SKM-1 (cell line): ENCODE results near the gene ZNF664.
A peak's percentile ranks its signal among the peaks of the same experiment; 100 is the strongest.

Source experiments
- DNase-seq: peaks from one replicate; lab custom pipeline; 2025; ENCODE audit not compliant: unreplicated experiment; lab: John Stamatoyannopoulos, UW

ZNF664 gene

DNA sequence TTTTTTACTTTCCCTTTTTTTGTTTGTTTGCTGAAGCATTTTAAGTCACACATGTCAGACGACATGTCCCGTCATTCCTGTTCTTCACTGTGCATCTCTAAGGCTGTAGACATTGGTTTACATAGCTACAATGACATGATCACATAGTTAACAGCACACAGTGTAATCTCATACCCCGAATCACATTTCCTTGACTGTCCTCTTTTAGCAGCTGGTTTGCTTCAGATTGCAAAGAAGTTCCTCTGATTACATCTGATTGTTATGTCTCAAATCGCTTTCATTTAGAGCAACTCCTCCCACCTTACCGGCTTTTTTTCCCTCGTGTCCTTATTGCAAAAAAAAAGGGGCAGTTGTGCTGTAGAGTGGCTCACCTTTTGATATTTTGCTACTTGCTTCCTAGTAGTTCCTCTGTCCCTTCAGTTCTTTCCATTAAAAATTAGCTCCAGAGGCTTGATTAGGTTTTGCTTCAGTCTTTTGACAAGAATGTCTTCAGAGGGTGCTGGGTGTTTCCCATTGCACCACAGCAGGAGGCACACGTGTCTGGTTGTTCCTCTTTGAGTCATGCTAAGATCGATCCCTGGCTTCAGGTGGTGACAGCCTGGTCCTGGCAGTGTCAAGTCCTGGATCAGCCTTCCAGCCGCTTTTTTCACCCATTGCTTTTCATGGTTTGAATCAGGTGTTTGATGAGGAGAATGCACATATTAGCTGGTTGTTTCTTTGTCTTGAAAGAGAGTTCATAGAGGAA, 35.0 kb downstream of the ZNF664 start:
- DNase-seq: peak; percentile 12

DNA sequence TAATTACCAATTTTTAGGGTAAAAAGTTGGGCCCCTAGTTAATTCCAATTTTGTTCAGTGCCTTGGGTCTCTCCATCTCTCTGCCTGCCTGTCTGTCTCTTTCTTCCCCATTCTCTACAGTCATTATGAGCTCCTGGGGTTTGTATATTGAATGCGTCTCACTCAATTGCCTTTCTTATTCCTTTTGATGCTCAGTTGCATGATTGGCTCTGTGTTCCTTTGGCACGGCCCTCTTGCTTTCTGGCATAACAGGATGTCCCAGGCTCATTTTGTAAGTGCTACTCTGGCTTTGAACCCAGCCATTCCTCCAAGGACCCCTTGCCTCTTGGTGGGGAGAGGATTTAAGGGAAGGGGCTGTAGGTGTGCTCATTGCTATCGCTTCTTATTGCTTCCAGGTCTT, 35.6 kb downstream of the ZNF664 start:
- no peak for DNase-seq

DNA sequence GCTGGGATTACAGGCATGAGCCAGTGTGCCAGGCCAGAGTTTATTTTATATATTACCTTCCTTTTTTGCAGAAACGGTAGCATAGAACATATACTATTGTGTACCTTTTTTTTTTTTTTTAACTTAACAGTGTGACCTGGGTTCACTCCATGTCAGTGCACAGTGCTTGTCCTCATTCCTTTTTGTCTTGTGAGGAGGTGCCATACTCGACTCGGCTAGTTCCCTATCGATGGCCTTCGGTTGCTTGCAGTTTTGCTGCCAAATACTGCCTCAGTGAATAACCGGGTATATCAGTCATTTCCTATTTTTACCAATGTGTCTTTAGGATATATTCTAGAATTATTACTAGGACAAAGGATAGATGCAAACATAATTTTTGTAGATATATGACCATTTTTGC, 36.8 kb downstream of the ZNF664 start:
- DNase-seq: no peak

DNA sequence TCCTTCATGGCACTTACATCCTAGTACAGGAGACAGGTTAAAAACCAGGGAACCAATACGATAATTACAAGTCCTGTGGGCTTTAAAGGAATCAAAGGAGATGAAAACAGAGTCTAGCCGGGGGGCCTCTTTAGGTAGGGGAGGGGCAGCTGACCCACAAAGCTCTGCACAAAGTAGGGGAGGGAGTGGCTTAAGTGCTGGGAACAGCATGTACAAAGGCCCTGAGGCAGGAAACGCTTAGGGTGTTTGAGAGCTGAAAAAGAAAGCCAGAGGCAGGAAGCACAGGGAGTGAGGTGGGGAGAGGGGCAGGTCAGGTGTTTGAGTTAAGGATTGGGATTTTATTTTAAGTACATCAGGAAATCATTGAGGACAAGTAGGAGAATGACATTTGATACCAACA, 37.7 kb downstream of the ZNF664 start:
- no peak for DNase-seq

DNA sequence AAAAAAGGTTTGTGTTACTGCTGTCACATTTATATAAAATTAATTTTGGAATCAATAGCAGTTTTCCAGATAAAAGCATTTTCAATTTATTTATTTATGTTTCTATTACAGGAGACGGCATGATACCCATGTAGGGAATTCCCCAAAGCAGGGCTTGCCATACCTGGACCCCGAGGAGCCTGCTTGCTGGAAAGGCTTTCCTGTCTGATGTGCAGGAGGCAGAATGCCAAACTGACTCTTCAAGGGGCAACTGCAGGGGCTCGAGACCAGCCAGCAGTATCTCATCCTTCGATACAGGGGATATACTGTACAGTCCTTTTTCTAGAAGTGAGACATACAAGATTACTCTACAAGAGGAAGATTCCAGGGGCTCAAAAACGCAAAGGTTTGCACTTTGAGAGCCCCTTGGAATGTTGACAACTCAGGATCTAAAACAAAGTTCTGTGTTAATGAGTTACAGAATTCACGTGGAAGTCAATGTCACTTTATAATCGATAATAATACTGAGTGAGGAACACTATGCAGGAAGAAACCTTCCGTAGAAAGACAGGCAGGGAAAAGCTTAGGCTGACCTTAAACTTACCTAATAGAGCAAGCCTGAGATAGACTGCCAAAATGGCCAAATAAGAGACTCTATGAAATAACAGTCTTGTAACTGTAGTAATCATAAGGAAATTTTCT, 38.6 kb downstream of the ZNF664 start:
- DNase-seq: no peak

DNA sequence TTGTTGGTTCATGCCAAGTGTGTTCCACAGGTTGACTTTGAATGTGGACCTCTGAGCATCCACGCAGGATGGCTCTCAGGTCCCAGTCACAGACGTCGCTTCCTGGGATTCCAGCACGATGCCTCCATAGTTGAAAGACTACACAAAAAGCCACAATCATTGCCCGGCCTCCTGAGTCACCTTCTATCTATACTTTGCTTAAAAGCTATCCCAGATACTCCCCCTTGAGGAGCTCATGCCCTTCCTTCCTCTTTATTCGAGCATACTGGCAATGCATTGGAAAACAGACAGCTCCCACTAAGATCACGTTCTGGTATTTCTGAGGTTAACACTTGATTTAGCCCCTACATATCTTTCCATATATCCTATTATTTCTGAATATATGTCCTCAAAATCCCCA, 40.1 kb downstream of the ZNF664 start:
- no peak for DNase-seq

DNA sequence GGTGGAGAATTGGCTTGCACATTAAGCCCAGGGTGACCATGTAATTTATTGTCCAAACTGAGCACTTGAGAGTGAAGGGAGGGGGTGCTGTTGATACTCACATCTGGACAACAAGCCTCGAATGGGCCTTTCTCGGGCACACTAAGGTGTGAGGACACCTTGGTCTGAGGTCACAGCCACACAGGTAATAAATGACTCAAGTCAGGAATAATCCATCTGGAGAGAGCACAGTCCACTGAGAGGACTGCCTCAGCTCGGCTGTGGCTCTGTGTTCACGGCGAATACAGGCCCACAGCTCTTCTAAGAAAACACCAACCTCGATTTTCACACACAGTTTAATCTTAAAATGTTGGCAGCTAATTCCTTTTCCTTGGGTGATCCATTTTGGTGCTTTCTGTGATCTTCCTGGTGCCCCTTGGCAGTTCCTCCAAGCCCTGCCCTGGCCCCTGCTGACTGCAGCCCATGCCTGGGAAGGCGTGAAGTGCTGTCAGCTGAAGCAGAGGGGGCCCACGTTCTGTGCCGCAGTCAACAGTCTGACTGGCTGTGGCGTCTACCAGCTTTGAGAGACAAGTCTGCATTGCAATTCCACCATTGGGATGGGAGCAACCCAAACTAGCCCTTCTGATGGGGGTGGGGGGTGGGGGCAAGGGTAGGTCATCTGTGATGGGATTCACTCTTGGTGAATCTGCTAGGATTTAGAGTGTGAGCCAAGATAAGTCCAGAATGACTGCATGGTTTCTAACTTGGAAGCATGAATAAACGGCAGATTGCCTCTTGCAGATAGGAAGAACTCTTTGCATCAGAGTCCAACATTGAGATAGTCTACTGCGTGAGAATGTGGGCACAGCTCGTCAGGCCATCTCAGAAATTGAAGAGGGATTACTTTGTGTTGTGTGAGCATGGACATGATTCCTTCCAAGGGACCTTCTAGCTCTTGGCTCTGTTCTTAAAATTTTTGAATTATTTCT, 42.8 kb downstream of the ZNF664 start:
- no peak for DNase-seq

DNA sequence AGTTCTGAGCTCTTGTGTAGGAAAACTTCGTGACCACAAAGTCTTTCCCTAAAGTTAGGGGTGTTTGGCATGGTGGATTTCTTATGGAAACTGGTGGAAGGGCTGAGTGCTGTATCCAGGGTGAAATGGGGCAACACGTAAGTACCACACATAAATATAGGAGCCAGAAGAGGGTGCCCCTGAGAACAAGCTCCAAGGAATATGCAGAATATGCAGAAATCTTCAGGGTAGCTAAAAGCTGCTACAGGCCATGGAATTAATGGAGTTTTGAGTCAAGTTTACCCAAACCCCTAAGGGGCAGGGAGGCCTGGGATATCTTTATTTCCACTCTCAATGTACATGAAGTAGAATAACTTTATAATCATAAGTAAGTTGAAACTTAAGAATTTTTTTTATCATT, 44.0 kb downstream of the ZNF664 start:
- no peak for DNase-seq

DNA sequence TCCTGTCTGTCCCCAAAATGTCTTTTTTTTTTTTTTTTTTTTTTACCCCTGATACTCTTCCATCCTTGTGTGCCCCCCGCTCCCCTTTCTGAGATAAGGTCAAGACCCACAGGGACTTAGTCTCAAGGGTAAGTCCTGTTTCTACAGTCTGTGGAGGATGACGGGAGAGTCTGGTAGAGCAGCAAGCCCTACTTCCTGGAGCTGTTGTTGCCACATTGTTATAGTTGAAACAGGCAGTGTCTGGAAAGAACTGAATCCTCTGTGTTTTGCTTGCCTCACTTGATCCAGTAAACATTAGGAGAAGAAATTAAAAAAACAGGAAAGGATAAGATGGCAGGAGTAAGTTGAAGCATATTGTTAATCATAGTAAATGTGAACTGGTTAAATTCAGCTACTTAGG, 45.5 kb downstream of the ZNF664 start:
- no peak for DNase-seq

DNA sequence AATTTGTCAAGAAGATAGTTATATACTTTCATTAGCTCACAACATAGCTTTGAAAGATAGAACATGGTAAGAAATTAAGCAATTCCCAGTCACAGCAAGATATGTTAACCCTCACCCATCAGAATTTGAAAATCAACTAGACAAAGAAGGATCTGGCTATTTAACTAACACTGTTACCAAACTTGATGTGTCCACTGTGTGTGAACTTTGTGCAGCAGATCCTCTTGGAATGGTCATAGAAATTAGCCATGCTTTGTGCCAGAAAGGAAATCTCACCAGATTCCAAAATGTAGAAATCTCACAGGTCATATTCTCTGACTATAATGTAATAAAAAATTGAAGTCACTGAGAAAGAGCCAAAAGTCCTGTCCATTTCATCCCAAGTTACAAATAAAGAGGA, 46.1 kb downstream of the ZNF664 start:
- no peak for DNase-seq

DNA sequence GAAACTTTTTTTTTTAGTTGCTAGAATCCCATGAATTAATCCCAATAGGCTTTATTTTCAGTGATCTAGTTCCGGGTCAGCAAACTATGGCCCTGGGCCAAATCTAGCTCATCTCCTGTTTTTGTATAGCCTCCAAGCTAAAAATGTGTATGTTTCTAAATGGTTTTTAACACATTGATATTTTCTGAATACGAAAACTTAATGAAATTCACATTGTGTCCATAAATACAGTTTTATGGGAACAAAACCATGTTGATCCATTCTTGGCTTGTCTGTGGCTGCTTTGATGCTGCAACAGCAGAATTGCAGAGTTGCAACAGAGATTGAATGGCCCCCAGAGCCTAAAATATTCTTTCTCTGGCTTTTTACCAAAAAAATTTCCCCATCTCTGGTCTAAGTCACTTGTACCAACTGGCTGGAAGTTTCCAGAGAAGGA, 47.5 kb downstream of the ZNF664 start:
- DNase-seq: no peak

DNA sequence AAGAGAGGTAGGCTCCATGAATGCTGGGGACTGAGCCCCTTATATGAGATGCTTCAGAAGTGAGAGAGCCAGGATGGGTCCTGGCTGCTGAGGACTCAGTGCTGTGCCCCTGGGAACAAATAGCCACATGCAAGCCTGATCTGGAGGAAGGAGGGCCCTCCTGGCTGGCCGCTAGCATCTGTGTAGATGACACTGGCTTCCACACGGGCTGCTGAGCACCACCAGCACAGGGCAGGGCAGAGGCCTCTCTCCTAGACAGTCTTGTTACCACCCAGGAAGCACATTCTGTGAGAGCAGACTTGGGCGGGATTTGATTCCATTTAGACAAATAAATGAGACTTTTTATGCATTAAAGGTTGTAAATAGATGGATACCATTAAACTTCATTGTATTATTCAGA, 48.0 kb downstream of the ZNF664 start:
- DNase-seq: no peak

DNA sequence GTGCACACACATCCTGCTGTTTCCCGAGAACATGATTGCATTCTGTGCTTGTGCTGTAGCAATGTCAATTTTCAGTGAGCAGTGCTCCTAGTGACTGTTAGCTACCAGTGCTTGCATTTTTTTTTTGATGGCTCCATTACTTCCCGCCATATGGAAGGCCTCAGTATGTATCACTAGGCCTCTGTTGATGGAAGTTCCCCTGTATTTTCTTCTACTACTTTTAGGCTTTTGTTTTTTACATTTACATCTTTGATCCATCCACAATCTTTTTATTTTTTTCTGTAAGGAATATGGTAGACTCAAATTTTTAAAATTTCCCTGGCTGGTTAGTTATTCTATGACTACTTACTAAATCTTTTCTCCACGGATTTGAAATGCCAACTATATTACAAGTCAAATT, 49.1 kb downstream of the ZNF664 start:
- DNase-seq: no peak

DNA sequence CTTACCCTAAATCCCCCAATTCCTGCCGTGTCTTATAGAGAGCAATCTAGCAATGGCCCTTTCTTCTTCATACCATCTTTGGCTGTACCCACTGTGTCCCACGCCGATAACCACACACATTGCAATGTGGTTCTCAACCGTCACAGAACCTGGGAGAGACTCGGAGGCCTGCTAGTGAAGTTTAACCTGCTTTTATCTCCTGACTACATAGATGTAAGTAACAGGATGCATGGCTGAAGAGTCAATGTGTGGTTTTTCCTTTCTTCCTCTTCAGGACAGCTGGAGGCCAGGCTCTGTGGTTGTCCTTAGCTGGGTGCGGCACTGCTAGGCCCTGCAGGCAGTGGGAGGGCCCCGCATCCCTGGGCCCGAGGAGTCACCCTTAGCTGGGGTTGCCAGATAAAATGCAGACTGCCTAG, 51.3 kb downstream of the ZNF664 start:
- peak; percentile 29 for DNase-seq

DNA sequence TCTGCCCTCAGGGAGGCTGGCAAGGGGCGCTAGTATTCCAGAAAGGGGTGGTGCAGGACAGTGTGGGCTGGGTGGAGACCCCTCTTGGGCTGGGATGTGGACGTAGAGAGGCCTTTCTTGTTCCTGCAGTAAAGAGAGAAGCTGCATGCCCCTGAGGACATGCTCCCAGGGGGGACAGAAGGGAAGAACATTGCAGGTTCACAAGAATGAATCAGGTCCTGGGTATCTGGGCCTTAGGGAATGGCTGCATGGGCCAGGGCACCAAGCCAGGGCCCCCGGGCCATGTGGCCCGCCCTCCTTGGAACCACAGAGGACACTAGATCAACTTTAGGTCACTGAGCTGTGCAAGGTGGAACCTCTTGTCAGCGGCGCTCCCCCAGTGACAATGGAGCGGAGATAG, 51.8 kb downstream of the ZNF664 start:
- DNase-seq: no peak

DNA sequence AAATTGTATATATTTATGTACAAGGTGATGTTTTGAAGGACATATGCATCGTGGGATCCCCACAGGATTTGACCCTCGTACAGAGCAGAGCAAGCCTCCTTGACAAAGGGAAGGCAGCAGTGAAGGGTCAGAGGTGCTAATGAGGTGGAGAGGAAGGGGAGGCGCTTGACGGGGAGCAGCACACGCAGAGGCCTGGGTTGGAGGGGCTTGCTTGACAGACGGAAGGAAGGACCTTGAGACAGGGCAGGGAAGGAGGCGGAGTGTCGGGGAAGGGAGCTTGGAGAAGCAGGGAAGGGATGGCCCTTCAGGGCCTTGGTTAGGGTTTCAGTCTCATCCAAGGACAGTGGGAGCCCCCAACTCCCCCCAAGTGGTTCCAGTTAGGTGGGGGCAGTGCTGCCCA, 52.6 kb downstream of the ZNF664 start:
- no peak for DNase-seq

DNA sequence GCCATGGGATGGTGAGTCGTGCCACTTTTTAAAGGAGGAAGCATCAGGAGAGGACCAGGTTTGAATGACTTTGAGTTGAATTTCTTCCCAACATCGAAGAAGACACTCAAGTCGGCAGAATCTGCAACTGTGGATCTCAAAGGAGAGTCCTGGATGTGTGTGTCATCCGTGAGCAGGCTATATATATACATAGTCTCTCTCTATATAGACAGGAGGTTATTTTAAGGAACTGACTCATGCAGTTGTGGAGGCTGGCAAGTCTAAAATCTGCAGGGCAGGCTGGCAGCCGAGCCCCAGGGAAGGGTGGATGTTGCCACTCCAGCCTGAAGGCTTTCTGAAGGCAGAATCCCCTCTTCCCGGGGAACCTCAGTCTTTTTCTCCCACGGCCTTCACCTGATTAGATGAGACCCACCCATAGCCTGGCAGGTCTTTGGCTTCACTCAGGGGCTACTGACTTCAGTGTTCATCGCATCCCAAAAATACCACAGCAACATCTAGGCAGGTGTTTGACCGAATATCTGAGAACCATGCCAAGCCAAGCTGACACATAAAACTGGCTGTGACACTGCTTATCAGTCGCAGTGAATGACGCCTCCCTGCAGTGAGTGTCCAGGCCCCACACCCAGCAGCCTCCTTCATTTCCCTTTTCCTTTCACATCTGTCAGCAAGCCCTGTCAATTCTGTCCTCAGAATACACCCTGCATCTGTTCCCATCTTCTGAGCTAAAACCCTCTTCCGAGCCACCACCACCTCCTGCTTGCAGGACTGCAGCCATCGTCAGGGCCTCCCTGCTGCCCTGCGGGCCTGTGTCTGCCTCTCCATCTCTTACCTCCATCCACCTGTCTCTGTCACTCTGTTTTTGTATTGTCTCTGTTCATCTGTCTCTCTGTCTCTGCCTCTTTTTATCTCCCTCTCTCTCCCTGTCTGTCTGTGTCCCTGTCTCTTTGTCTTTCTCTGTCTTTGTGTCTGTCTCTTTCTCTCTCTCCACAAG, 54.0 kb downstream of the ZNF664 start:
- DNase-seq: no peak

DNA sequence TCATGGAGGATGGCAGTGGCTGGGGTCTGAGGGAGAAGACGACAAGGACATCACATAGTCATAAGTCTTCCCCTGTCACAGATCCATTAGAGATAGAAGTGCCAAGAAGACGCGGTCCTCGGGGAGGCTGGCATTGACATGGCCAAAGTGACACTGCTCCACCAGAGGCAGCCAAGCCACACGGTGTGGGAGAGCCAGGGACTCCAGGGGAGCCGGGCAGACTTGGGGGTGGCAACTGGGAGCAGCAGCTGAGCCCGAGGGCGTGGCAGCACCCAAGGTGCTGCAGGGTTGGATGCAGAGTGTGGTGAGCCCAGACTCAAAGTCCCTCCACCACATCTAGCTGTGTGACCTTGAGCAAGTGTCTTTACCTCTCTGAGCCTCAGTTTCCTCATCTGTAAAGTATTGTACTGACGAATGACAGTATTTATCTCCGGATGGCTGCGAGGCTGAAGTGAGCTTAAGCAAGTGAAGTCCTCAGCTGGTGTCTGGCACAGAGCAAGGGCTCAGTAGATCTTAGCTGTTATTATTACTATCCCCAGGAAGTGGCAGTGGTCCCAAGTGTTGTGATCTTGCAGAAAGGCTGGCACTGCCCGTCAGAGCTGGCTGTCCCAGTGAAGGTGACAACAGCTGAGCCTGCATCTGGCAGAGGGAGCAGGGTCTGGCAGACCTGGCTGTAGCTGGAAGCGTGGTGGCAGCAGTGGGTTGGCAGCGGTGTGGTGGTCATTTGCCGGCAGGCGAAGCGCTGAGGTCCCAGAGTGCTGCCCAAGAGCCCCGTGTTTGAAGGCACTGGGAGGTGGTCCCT, 54.9 kb downstream of the ZNF664 start:
- DNase-seq: no peak

DNA sequence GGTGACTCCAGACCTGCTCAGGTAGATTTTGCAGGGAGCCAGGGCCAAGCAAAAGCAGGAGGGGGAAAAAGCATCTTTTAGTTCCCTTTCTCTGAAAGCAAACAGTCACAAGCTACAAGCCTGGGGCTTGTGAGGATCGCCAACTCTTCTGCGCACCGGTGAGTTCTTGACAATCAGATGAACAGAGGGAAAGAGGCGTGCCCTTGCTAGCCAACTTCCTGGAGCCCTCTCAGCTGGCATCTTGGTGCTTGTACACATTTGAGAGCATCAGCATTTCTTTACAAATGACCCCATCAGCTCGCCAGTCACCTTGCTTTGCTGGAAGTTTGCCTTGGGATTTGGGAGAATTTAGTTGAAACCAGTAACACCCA, 55.5 kb downstream of the ZNF664 start:
- DNase-seq: no peak

DNA sequence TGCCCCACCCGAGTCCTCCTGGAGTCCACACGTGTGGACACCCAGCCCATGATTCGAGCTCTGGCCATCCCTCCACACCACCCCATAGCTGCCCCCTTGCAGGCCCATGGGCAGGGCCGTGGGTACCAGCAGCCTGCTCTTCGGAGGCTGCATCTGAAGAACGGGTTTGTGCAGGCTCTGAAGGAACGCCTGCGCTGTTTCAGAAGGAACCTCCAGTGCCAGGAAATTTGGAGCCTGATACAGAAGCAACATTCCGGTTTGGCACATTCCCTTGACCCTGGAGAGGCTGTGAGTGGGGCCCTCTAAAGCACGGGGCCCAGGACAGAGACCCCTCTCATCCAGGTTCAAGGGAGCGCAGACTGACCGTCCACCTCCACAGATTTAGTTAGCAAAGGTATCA, 57.0 kb downstream of the ZNF664 start:
- DNase-seq: no peak
